ENCODE data around the gene LUC7L3. TPM values are rescaled to one million over a fixed set of nuclear protein-coding genes. Genes with fewer than 3 reads are reported as not detected.

The LUC7L3 gene
- total RNA-seq, 2 donors from 2014 or later, result 122 to 169 TPM

DNA sequence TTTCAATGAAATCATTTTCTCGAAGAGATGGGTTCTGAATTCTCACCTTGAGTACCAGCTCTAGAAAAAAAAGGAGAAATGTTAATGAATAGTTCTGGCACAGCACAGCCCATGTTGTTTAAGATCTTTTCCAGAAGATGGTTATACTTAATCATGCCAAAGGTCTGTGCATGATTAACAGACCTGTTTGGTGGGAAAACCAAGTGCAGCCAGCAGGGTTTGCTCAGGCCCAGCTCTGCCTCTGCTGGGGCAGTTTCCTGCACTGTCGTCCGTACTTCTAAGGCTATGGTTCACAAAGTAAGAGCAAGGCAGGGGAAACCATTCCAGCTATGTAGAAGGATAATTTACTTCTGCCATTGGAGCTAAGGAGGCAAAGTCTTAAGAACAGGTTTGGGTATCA, 22.3 kb upstream of the LUC7L3 start:
- H3K27me3 ChIP-seq (ENCODE audit: control insufficient read depth, insufficient read depth, low read length, poor library complexity, severe bottlenecking), result no peaks in the 10 kb centered on the region
- no peak overlapping the region for H3K27ac ChIP-seq (ENCODE audit: low read depth, low read length)
- Mint-ChIP-seq H3K9me3 (no peaks in the 10 kb centered on the region), H3K36me3 (ENCODE audit: low read depth) (peaks cover 60% of the 10 kb centered on the region), H3K27me3 (ENCODE audit: insufficient read depth) (no peaks in the 10 kb centered on the region), H3K27ac (no peak overlapping the region), H3K4me1 (peaks cover 4% of the 10 kb centered on the region), H3K4me3 (no peak overlapping the region)
- 93 to 100% methylated on average over 3 of the region's 3 CpGs for WGBS, 2 experiments (ENCODE audit: insufficient coverage in 1 of 2, insufficient read length in 1 of 2)
- no peaks in the 10 kb centered on the region for H3K9me3 ChIP-seq (ENCODE audit: control insufficient read depth, low read length)
- no peaks in the 10 kb centered on the region for H3K4me1 ChIP-seq (ENCODE audit: control insufficient read depth, insufficient read depth, low read length)
- H3K4me3 ChIP-seq (ENCODE audit: low read length), result no peak overlapping the region
- DNase-seq, result no peak
- TF ChIP-seq, protein P1, sequence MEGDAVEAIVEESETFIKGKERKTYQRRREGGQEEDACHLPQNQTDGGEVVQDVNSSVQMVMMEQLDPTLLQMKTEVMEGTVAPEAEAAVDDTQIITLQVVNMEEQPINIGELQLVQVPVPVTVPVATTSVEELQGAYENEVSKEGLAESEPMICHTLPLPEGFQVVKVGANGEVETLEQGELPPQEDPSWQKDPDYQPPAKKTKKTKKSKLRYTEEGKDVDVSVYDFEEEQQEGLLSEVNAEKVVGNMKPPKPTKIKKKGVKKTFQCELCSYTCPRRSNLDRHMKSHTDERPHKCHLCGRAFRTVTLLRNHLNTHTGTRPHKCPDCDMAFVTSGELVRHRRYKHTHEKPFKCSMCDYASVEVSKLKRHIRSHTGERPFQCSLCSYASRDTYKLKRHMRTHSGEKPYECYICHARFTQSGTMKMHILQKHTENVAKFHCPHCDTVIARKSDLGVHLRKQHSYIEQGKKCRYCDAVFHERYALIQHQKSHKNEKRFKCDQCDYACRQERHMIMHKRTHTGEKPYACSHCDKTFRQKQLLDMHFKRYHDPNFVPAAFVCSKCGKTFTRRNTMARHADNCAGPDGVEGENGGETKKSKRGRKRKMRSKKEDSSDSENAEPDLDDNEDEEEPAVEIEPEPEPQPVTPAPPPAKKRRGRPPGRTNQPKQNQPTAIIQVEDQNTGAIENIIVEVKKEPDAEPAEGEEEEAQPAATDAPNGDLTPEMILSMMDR (conservative IDR thresholded peaks at IDR 0.05), result no peak
- H3K9ac ChIP-seq (ENCODE audit: extremely low read depth, low read length, poor library complexity, severe bottlenecking), result no peak overlapping the region
- peaks cover 88% of the 10 kb centered on the region for H3K36me3 ChIP-seq (ENCODE audit: control insufficient read depth, insufficient read depth, low read length)

DNA sequence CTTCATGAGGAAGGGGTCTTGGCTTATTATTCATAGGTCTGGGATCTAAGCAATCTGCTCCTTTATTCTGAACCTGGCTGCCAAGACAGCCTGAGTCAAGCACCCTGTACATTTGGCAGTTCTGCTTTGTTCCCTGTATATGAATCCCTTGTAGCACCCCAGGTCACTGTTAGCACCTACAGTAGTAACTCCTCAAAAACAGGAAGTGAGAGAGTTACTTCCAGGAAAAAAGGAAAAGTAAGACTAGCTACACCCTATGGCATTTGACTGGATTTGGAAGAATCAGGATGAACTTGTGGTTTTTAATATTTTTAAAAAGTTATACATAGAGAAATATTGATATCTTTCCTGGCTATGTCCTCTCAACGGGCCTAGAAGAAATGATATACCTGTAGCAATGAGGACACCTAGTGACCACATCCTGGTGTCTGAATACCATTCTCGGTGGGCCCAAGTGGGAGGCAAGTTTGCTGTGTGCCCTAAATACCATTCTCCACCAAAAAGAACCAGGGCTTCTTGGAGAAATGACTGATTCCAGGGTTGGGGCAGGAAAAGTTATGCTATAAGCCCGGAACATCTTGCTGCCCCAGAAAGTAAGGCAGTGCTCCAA, 21.6 kb upstream of the LUC7L3 start:
- no peak overlapping the region for H3K4me3 Mint-ChIP-seq
- DNase-seq, result no peak

DNA sequence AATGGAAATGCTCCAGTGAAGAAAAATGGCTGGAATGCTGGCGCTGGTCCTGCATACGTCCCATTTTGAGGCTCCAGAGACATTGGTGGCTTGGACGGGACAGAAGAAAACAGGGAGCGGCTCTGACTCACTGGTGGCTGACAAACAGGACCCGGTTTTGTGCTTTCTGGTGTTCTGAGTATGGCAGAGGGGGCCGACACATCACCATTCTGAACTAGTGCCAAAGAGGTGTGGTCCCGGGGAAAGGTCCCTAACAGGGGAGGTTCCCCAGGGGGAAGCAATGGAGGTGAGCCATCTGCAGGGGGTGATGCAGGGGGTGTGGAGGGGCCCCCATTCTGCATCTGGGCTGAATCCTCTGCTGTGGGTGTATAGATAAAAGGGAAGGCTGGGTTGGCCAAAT, 20.0 kb upstream of the LUC7L3 start:
- Mint-ChIP-seq H3K9me3 (no peaks in the 10 kb centered on the region), H3K4me3 (no peak overlapping the region)

More for the DNA sequence above, 21.6 kb upstream of the LUC7L3 start:
- no peaks in the 10 kb centered on the region for H3K4me1 ChIP-seq (ENCODE audit: control insufficient read depth, insufficient read depth, low read length)
- peaks cover 4% of the 10 kb centered on the region for H3K4me1 Mint-ChIP-seq
- no peaks in the 10 kb centered on the region for H3K9me3 Mint-ChIP-seq
- H3K27me3 ChIP-seq (ENCODE audit: control insufficient read depth, insufficient read depth, low read length, poor library complexity, severe bottlenecking), result no peaks in the 10 kb centered on the region
- no peak overlapping the region for H3K27ac Mint-ChIP-seq
- no peaks in the 10 kb centered on the region for H3K27me3 Mint-ChIP-seq (ENCODE audit: insufficient read depth)
- H3K4me3 ChIP-seq (ENCODE audit: low read length), result no peak overlapping the region
- no peaks in the 10 kb centered on the region for H3K9me3 ChIP-seq (ENCODE audit: control insufficient read depth, low read length)
- 90% methylated on average over 3 of the region's 3 CpGs; no CpG with 5 or more reads in 1 of the 2 experiments for WGBS, 2 experiments (ENCODE audit: insufficient coverage in 1 of 2, insufficient read length in 1 of 2)
- no peak overlapping the region for H3K27ac ChIP-seq (ENCODE audit: low read depth, low read length)
- TF ChIP-seq, protein P1 (conservative IDR thresholded peaks at IDR 0.05), result peak; percentile 44
- H3K9ac ChIP-seq (ENCODE audit: extremely low read depth, low read length, poor library complexity, severe bottlenecking), result no peak overlapping the region
- H3K36me3 Mint-ChIP-seq (ENCODE audit: low read depth), result peaks cover 60% of the 10 kb centered on the region
- H3K36me3 ChIP-seq (ENCODE audit: control insufficient read depth, insufficient read depth, low read length), result peaks cover 89% of the 10 kb centered on the region

More for the DNA sequence above, 20.0 kb upstream of the LUC7L3 start:
- H3K4me1 Mint-ChIP-seq, result peaks cover 10% of the 10 kb centered on the region
- peaks cover 77% of the 10 kb centered on the region for H3K36me3 ChIP-seq (ENCODE audit: control insufficient read depth, insufficient read depth, low read length)
- no peaks in the 10 kb centered on the region for H3K27me3 Mint-ChIP-seq (ENCODE audit: insufficient read depth)
- peaks cover 56% of the 10 kb centered on the region for H3K36me3 Mint-ChIP-seq (ENCODE audit: low read depth)
- H3K4me1 ChIP-seq (ENCODE audit: control insufficient read depth, insufficient read depth, low read length), result no peaks in the 10 kb centered on the region
- DNase-seq, result no peak
- no peaks in the 10 kb centered on the region for H3K27me3 ChIP-seq (ENCODE audit: control insufficient read depth, insufficient read depth, low read length, poor library complexity, severe bottlenecking)
- H3K9ac ChIP-seq (ENCODE audit: extremely low read depth, low read length, poor library complexity, severe bottlenecking), result no peak overlapping the region
- 95 to 97% methylated on average over 7 of the region's 7 CpGs for WGBS, 2 experiments (ENCODE audit: insufficient coverage in 1 of 2, insufficient read length in 1 of 2)
- peak overlapping the region; percentile 27 for H3K27ac Mint-ChIP-seq
- H3K9me3 ChIP-seq (ENCODE audit: control insufficient read depth, low read length), result no peaks in the 10 kb centered on the region
- H3K27ac ChIP-seq (ENCODE audit: low read depth, low read length), result no peak overlapping the region
- H3K4me3 ChIP-seq (ENCODE audit: low read length), result no peak overlapping the region
- TF ChIP-seq, protein P1 (conservative IDR thresholded peaks at IDR 0.05), result no peak

All from endodermal cell (in vitro differentiated cells).